Measurements from ENCODE around the gene CRK. TPM values are rescaled to one million over a fixed set of nuclear protein-coding genes. Genes with fewer than 3 reads are reported as not detected.

The CRK gene
- total and polyA plus RNA-seq, 7 donors = 33.6 to 88.7 (median 67.7) TPM

DNA sequence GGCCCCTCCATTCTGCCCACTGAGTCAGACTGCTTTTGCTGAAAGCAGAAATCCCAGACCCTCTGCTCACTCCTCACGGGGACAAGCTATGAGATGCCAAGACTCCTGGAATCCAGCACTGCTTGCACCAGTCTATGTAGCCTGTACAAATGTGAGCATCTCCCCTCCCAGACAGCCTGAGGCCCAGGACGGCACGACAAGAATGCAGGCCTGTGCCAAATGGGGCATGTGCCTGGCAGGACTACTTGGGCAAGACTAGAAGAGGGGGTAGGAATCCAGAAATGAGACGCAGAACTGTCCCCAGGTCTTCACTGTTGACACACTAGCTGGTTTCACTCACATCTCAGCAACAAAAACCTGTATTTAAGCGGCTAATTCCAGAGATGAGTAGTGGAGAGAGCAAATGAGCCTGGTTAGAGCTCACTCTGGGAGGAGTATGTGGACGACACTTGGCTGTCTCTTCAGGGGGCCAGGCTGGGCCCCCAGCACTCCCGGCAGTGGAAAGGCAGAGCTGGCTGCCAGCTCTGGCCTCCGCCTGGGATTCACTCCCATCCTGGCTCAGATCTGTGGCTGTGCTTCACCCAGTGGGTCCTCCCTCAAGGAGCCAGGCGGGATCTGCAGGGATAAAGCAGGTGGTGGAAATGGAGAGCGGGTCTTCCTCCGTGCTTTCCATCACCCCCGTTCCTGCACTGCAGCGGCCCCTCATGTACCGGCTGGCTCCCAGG, 39.4 kb upstream of the CRK start:
- peaks cover 0 to 62% (median 56%) of the 10 kb centered on the region in 4 donors for H3K4me1 ChIP-seq
- 87 to 93% methylated on average over 14 of the region's 14 CpGs for WGBS, 2 donors
- no peaks in the 10 kb centered on the region for H3K27me3 ChIP-seq
- intact Hi-C loops (cut with DNase I) = no loop called here
- H3K9me3 ChIP-seq = no peaks in the 10 kb centered on the region
- H3K36me3 ChIP-seq = peaks cover 0 to 47% (median 4%) of the 10 kb centered on the region in 4 donors
- no peak for TF ChIP-seq CTCF (IDR thresholded peaks at IDR 0.05)
- TF ChIP-seq POLR2AphosphoS5 (IDR thresholded peaks at IDR 0.05) = peak in 3 of 4 donors; percentile 46 to 80 (median 72)
- peak in 1 of 4 donors; percentile 67 for TF ChIP-seq EP300 (IDR thresholded peaks at IDR 0.05)
- H3K27ac ChIP-seq = peak overlapping the region; percentile 90 to 100 (median 98)
- peak overlapping the region in 1 of 4 donors; percentile 6 for H3K4me3 ChIP-seq
- DNase-seq = peak; percentile 90

DNA sequence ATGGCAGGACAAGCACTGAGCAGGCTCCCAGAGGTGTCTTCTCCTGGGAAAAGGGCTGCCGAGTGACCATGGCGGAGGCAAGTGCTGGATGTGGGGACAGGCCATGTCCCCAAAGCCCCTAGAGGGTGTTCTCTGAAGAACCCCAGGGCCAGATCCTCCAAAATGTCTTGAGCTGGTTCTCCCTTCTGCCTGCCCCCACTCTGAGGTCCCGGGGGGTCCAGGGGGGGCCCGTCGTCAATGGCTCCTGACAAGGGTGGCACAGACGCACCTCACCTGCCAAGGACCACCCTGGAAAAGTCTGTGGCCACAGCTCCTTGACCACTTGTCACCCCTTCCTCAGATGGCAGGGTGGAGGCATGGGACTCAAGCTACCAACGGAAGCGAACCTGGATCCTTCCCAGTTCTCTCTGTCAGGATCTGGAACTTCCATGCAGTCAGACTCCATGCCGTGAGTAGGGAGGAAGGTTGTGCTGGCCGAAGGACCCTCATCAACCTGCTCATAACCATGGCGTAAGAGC, 38.8 kb upstream of the CRK start:
- Histone ChIP-seq H3K36me3 (peaks cover 0 to 44% (median 4%) of the 10 kb centered on the region in 4 donors), H3K27ac (peak overlapping the region; percentile 90 to 100 (median 98)), H3K4me1 (peaks cover 0 to 68% (median 63%) of the 10 kb centered on the region in 4 donors), H3K27me3 (no peaks in the 10 kb centered on the region), H3K9me3 (no peaks in the 10 kb centered on the region), H3K4me3 (no peak overlapping the region)
- TF ChIP-seq POLR2AphosphoS5 (IDR thresholded peaks at IDR 0.05) (no peak), EP300 (IDR thresholded peaks at IDR 0.05) (no peak), POLR2A (IDR thresholded peaks at IDR 0.05) (no peak), CTCF (IDR thresholded peaks at IDR 0.05) (no peak)
- DNase-seq = no peak
- WGBS, 2 donors = 94 to 97% methylated on average over 11 of the region's 11 CpGs
- intact Hi-C loops (cut with DNase I) = loop anchor here (5.0 kb wide), 1 partner anchor 127 kb away; no protein-coding TSS in a partner anchor

DNA sequence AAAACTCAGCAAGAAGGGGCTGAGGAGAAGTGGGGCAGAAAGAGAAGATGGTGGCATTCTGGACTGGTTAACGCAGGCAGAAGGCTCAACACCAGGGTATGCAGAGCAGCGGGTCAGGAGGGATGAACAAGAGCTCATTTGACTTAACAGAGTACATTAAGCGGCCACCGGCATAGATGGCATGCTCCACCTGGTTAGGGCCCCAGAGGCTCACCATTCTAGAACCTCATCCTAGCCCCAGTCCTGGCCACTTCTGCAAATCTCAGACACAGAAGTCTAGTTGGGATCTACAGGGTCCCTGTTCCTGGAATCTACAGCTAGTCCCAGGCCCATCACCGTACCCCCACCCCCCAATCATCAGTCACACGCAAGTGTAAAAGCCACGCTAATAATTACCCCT, 38.2 kb upstream of the CRK start:
- no peak overlapping the region for H3K4me3 ChIP-seq
- H3K27ac ChIP-seq = peak overlapping the region; percentile 90 to 100 (median 98)
- no peak for DNase-seq
- peaks cover 0 to 38% (median 4%) of the 10 kb centered on the region in 4 donors for H3K36me3 ChIP-seq
- WGBS, 2 donors = 97% methylated on average over 7 of the region's 7 CpGs
- H3K4me1 ChIP-seq = peaks cover 0 to 74% (median 69%) of the 10 kb centered on the region in 4 donors
- TF ChIP-seq CTCF (IDR thresholded peaks at IDR 0.05) (no peak), POLR2A (IDR thresholded peaks at IDR 0.05) (no peak), POLR2AphosphoS5 (IDR thresholded peaks at IDR 0.05) (no peak), EP300 (IDR thresholded peaks at IDR 0.05) (no peak)
- H3K9me3 ChIP-seq = no peaks in the 10 kb centered on the region
- intact Hi-C loops (cut with DNase I) = loop anchor here (5.0 kb wide), 1 partner anchor 127 kb away; no protein-coding TSS in a partner anchor
- no peaks in the 10 kb centered on the region for H3K27me3 ChIP-seq

DNA sequence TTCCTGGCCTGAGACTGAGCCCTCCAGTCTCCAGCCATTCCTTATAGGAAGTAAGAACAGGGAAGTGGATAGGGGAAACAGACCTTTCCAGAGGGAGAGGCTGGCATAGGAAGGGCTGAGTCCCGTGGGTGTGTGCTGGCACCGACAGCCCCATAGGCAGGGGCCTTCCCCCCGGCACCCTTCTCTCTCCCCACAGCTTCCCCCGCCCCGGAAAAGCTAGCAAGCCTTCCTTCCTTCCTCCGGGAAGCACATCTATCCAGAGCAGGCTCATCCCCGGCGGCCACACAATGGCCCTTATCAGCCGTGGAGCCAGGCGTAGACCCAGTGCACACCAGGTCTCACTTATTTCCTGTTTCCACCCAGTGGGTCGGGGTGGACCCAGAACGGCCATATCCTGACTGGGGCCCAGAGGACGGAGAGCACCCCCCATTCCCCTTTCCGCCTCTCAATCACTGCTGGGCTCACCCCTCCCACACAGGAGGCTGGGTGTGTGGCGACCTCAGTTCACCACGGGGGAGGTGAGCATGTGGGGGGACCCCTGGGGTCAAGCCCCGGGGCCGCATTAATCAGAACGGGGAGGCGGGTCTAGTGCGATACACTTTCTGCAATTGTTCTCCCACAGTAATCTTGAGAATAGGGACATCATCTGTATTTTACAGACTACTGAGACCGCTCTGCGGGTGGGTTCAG, 37.4 kb upstream of the CRK start:
- no peaks in the 10 kb centered on the region for H3K27me3 ChIP-seq
- DNase-seq = peak; percentile 78
- peaks cover 0 to 81% (median 76%) of the 10 kb centered on the region in 4 donors for H3K4me1 ChIP-seq
- TF ChIP-seq EP300 (IDR thresholded peaks at IDR 0.05) = no peak
- TF ChIP-seq POLR2AphosphoS5 (IDR thresholded peaks at IDR 0.05) = peak in 1 of 4 donors; percentile 7
- intact Hi-C loops (cut with DNase I) = loop anchor here (2.0 to 5.0 kb wide), 2 partner anchors 23 to 126 kb away; partner anchors contain the start of gene INPP5K
- no peak overlapping the region for H3K4me3 ChIP-seq
- H3K36me3 ChIP-seq = peaks cover 0 to 33% (median 4%) of the 10 kb centered on the region in 4 donors
- WGBS, 2 donors = 48 to 53% methylated on average over 23 of the region's 23 CpGs
- peak overlapping the region; percentile 90 to 100 (median 98) for H3K27ac ChIP-seq
- H3K9me3 ChIP-seq = no peaks in the 10 kb centered on the region

Measured in sigmoid colon (tissue), 7 donors.